Measurements from ENCODE around the gene FLYWCH2.

Gene FLYWCH2

GRCh38 chr16:2905241-2905987, 22.4 kb downstream of the FLYWCH2 start (continued):
- TF ChIP-seq ZNF518A (tag by site-specific recombination; conservative IDR thresholded peaks at IDR 0.05; ENCODE audit: low read depth) (no peak), ZIC2 (tag by site-specific recombination; IDR thresholded peaks at IDR 0.05) (peak; percentile 68), ZXDB (tag by site-specific recombination; IDR thresholded peaks at IDR 0.05) (peak; percentile 32), ZNF571 (tag by site-specific recombination; IDR thresholded peaks at IDR 0.05) (no peak), HOXD13 (CRISPR knock-in tag; IDR thresholded peaks at IDR 0.05; ENCODE audit: borderline replicate concordance) (no peak), TCF7L2 (IDR thresholded peaks at IDR 0.05; ENCODE audit: borderline replicate concordance, low read depth, low read length) (no peak), ZNF16 (tag by site-specific recombination; IDR thresholded peaks at IDR 0.05; ENCODE audit: low read depth) (no peak), OSR2 (tag by site-specific recombination; IDR thresholded peaks at IDR 0.05) (no peak), SCRT1 (tag by site-specific recombination; IDR thresholded peaks at IDR 0.05; ENCODE audit: borderline replicate concordance) (no peak), ZNF707 (tag by site-specific recombination; IDR thresholded peaks at IDR 0.05) (no peak), ZNF335 (tag by site-specific recombination; conservative IDR thresholded peaks at IDR 0.05) (no peak), ZNF510 (tag by site-specific recombination; IDR thresholded peaks at IDR 0.05; ENCODE audit: insufficient replicate concordance) (no peak), ZBTB10 (tag by site-specific recombination; IDR thresholded peaks at IDR 0.05) (no peak), ZBTB8A (tag by site-specific recombination; IDR thresholded peaks at IDR 0.05) (no peak), ZNF221 (tag by site-specific recombination; IDR thresholded peaks at IDR 0.05; ENCODE audit: borderline replicate concordance) (no peak), KLF10 (tag by site-specific recombination; IDR thresholded peaks at IDR 0.05) (peak; percentile 80), ZNF843 (tag by site-specific recombination; IDR thresholded peaks at IDR 0.05) (peak; percentile 43; the same call in 1 of the 2 replicates), KLF9 (tag by site-specific recombination; IDR thresholded peaks at IDR 0.05; ENCODE audit: low read depth) (peak; percentile 68), TRIM28 (IDR thresholded peaks at IDR 0.05; ENCODE audit: borderline replicate concordance, low read length) (no peak)
- TF ChIP-seq, protein P1, sequence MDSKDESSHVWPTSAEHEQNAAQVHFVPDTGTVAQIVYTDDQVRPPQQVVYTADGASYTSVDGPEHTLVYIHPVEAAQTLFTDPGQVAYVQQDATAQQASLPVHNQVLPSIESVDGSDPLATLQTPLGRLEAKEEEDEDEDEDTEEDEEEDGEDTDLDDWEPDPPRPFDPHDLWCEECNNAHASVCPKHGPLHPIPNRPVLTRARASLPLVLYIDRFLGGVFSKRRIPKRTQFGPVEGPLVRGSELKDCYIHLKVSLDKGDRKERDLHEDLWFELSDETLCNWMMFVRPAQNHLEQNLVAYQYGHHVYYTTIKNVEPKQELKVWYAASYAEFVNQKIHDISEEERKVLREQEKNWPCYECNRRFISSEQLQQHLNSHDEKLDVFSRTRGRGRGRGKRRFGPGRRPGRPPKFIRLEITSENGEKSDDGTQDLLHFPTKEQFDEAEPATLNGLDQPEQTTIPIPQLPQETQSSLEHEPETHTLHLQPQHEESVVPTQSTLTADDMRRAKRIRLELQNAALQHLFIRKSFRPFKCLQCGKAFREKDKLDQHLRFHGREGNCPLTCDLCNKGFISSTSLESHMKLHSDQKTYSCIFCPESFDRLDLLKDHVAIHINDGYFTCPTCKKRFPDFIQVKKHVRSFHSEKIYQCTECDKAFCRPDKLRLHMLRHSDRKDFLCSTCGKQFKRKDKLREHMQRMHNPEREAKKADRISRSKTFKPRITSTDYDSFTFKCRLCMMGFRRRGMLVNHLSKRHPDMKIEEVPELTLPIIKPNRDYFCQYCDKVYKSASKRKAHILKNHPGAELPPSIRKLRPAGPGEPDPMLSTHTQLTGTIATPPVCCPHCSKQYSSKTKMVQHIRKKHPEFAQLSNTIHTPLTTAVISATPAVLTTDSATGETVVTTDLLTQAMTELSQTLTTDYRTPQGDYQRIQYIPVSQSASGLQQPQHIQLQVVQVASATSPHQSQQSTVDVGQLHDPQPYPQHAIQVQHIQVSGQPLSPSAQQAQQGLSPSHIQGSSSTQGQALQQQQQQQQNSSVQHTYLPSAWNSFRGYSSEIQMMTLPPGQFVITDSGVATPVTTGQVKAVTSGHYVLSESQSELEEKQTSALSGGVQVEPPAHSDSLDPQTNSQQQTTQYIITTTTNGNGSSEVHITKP (tag by site-specific recombination; IDR thresholded peaks at IDR 0.05), result peak; percentile 94; the same call in 1 of the 2 replicates
- TF ChIP-seq, protein P2, sequence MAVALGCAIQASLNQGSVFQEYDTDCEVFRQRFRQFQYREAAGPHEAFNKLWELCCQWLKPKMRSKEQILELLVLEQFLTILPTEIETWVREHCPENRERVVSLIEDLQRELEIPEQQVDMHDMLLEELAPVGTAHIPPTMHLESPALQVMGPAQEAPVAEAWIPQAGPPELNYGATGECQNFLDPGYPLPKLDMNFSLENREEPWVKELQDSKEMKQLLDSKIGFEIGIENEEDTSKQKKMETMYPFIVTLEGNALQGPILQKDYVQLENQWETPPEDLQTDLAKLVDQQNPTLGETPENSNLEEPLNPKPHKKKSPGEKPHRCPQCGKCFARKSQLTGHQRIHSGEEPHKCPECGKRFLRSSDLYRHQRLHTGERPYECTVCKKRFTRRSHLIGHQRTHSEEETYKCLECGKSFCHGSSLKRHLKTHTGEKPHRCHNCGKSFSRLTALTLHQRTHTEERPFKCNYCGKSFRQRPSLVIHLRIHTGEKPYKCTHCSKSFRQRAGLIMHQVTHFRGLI (tag by site-specific recombination; IDR thresholded peaks at IDR 0.05), result no peak

All from HEK293 (cell line).